IPS DF 4.7 (cell line): ENCODE results near the gene SLC39A11.
"Not testable (repeated sequence)": the region's sequence is repeated elsewhere in the genome, so short reads cannot be mapped to it uniquely, and the experiment has no call there.

Source experiments
- DNase-seq: peaks from one replicate; pipeline ENCODE4 v3.0.0-alpha.2; 2013; ENCODE audit warnings: low spot score; ENCODE audit errors: extremely low read depth

Gene SLC39A11

DNA sequence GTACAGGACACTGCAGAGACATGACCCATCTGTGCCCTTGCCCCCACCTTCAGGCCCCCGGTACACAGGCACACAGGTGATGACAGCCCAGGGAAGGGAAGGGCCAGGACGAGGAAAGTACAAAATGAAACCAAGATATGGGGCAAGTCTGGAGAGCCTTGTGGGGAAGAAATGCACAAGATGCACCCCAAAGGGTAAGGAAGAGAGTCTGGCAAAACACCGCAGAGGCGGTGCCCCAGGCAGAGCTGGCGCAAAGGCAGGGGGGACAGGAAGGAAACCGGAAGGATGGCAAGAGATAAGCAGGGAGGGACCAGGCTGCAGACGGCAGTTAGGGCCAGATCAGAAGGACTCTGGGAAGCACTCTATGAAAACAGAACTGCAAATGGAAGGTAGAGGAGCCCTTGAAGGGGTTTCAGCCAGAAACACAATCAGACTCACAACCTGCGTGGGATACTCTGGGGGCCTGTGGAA, 81.4 kb downstream of the SLC39A11 start:
- no peak for DNase-seq

GRCh38 chr17:73010414-73010813, 82.1 kb downstream of the SLC39A11 start:
- no peak for DNase-seq

GRCh38 chr17:73007407-73007806, 85.1 kb downstream of the SLC39A11 start:
- no peak for DNase-seq

DNA sequence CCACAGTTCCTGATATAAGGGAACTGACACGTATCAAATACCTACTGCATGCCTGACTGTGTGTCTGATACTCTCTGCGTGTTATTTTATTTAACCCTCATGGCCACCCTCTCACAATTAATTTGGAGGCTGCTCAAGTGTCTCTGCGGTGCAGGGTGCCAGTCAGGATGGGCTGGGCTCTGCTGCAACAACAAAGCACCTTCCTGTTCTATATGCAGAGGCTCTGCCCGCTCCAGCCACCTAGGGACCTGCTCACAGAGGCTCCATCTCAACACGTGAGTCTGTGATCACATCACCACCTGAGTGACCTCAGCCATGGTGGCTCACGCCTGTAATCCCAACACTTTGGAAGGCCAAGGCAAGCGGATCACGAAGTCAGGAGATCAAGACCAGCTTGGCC, 87.1 kb downstream of the SLC39A11 start:
- DNase-seq = no peak

GRCh38 chr17:73003487-73003886, 89.0 kb downstream of the SLC39A11 start:
- DNase-seq = no peak

- DNase-seq = no peak
Measured at GRCh38 chr17:73000832-73001231, 91.7 kb downstream of the SLC39A11 start.

DNA sequence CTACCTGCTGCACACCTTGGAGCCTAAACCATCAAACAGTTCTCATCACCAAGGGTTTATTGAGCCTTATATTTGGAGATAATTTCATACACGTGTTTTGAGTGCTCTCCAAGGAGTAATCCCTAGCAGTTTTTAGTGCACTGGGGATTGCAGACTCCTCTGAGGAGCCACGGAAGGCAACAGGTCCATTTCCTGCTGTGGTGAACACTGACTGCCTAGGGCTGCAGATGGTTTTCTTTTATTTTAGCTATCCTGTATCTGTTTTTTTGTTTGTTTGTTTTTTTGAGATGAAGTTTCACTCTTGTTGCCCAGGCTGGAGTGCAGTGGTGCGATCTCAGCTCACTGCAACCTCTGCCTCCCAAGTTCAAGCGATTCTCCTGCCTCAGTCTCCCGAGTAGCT, 93.0 kb downstream of the SLC39A11 start:
- DNase-seq = not testable (repeated sequence)

DNA sequence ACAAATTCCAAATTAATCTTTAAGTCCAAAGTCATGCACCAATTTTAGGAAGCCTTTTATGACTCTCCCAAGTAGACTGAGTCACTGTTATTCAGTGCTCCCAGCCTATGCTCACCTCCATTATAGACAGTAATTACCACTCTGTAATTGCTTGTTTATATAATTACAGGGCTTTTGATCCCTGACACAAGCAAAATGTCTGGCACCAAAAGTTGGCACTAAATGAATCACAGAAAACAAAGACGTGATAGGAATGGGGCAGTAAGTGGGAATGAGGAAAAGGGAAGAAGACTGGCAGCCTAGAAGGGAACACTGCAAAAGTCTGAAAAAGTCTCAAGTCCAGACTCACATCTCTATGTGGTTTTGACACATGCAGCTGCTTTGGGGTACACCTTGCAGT, 94.1 kb downstream of the SLC39A11 start:
- no peak for DNase-seq

DNA sequence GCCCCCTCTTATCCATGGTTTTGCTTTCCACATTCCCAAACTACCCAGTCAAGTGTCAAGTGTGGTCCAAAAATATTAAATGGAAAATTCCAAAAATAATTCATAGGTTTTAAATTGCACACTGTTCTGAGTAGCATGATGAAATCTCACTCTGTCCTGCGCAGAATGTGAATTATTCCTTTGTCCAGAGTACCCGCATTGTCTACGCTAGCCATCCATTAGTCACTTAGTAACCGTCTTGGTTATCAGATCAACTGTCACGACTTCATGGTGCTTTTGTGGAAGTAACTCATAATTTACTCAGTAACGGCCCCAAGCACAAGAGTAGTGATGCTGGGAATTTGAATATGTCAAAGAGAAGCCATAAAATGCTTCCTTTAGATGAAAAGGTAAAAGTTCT, 94.9 kb downstream of the SLC39A11 start:
- no peak for DNase-seq

- no peak for DNase-seq
Measured at GRCh38 chr17:72996791-72997190, 95.7 kb downstream of the SLC39A11 start.

DNA sequence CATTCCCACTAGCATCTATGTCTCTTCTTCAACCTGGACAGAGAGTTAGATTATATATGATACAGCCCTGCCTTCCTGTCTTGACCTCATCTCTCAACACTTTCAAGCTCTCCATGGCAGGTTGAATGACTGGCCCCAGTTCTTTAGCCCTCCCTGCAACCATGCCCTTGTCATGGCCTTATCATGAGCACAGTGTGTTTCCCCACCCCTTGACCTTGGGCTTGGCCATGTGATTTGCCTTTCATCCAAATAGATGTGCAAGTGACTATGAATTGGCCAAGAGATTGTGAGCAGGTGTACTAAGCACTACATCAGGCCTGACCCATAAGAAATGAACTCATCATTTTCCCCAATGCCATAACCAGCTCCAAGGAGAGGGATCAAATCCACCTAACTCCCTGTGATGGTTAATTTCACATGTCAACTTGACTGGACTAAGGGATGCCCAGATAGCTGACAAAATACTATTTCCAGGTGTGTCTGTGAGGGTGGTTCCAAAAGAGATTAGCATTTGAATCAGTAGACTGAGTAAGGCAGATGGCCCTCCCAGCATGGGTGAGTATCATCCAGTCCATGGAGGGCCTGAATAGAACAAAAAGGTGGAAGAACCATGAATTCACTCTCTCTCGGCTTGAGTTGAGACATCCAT, 97.4 kb downstream of the SLC39A11 start:
- DNase-seq = no peak

DNA sequence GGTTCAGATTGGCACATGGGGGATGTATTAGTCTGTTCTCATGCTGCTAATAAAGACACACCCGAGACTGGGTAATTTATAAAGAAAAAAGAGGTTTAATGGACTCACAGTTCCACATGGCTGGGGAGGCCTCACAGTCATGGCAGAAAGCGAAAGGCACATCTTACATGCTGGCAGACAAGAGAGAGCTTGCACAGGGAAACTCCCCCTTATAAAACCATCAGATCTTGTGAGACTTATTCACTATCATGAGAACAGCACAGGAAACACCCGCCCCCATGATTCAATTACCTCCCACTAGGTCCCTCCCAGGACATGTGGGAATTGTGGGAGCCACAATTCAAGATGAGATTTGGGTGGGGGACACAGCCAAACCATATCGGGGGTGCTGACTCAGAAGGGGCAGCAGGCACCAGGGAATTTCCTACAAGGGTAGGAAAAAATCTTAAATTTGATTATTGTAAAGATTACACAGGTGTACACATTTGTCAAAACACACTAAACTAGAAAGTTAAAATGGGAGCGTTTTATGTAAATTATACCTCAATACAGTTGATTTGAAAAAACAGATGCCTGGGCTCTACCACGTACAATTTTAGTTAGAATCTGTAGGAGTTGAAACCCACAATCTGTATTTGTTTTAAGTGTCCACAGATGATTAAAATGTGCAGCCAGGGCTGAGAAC, 99.6 kb downstream of the SLC39A11 start:
- DNase-seq = not testable (repeated sequence)

DNA sequence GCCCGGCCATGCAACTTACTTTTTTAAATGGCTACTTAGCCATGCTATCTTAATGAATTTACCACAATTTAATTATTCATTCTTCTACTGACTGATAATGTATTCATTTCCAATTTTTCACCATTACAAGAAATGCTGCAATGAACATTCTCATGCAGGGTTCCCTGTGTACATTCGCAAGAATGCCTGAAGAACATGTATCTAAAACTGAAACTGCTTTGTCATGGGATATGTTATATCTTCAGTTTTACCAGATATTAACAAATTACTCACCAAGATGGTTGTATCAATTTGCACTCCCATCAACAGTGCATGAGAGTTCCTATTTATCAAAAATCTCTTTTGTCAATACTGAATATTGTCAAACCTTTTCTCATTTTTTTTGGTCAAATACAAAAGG, 100.8 kb downstream of the SLC39A11 start:
- no peak for DNase-seq

- DNase-seq = no peak
Measured at GRCh38 chr17:72989074-72989610, 103.3 kb downstream of the SLC39A11 start.

- no peak for DNase-seq
Measured at GRCh38 chr17:72988451-72988850, 104.0 kb downstream of the SLC39A11 start.

DNA sequence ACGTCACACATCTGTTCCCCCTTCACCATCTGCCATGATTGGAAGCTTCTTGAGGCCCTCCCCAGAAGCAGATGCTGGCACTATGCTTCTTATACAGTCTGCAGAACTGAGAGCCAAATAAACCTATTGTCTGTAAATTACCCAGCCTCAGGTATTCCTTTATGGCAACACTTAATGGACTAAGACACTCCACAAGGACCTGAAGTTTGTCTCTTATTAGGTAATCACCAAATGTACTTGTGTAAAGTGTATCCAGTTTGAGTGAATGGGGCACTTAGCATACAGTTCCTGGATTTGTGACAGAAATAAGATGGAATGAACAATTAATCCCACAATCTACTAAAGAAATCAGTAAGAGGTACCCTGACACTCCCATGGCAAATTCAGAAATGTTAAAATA, 105.3 kb downstream of the SLC39A11 start:
- DNase-seq = no peak

DNA sequence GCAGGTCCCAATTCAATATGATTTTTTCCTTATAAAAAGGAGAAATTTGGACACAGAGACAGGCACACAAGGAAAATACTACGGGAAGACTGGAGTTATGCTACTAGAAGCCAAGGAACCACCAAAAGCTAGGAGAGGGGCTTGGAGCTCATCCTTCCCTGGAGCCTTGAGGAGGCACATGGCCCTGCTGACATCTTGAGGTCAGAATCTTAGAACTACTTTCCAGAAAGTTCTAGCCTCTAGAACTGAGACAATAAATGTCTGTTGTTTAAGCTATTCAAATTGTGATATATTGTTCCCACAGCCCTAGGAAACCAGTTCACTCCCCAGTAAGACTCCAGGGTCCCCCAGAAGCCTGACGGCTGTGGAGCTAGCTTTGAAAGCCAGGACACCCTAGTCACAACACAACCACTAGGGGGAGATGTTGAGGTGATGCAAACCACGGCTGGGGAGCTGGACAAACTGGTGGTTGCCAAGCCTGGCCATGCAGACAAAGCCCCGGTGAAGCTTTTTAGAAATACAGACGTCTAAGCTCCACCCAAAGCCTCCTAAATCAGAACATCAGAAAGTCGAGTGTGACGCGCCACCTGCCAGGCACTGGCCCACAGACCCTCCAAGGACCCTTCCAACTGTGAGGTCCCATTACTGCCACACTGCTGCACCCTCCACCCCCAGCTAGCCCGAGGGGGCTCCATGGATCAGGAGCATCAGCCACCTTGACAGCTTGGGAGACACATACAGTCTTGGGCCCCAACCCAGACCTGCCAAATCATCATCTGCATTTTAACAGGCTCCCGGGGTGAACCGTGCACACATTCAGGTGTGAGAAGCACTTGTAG, 106.4 kb downstream of the SLC39A11 start:
- peak; percentile 51 for DNase-seq

DNA sequence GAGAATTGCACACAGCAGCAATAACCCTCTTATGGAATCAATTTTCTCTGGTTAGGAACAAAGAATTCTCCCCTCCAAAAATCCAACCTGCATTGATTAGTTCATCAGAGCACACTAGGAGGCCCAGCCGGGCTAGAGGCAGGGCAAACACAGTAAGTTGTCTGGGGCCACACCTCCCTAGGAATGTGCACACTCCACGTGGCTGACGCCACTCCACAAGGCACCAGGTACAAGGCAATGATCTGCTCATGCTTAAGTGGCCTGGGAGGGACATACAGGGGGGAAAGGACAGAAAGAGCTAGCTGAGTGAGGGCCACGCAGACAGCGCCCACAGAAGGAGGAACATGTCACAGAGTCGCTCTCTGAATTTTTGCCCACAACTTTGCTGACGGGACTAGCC, 107.6 kb downstream of the SLC39A11 start:
- DNase-seq = no peak

DNA sequence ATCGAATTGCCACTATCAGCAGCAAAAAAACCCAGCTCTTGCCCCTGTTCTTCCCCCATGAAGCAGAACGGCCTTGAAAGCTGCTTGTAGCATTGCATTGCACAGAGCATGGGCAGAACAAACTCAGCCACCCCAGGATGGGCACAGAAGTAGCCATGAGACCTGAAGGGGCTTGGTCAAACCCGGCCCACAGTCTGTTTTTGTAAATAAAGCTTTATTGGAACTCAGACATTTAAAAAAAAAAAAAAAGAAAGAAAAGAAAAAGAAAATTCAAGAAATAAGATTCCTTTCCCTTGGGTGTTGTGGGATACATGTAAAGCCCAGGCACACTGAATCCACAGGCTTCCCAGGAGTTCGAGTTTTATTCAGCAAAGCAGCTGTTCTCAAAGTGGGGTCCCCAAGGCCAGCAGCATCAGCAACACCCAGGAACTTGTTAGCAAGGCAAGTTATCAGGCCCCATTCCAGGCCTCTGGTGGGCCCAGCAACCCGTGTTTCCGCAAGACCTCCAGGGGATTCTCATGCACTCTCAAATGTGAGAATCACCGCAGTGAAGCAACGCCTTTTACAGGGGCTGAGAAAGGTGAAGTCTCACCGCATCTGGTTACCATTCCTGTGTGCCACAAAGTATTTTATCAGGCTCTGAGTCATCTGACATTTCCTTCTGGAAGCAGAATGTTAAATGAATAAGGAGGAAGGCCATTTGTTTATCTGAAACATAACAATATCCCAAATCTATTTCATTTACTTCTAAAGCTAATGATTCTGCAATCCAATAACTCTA, 108.2 kb downstream of the SLC39A11 start:
- DNase-seq = no peak

DNA sequence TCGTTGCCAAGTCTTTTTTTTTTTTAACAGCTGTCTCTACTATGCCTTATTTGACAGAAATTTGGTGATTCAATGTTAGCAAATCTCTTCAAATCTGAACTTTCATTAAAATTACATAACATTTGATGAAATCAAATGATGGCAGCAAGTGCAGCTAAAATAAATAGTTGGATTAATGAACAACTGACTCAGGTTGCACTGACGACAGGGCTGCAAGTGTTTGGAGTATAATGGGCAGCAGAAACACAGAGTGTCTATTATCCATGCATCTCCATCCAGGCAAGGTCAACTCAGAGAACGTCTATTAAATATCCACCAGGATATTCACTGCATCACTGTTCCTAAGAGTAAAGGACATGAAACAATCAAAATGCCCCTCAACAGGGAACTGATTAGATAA, 109.8 kb downstream of the SLC39A11 start:
- DNase-seq = no peak

GRCh38 chr17:72978593-72979218, 113.8 kb downstream of the SLC39A11 start:
- DNase-seq = no peak
